GM12878 (cell line): ENCODE data around the gene TRAF3IP1. TPM values are rescaled to one million over a fixed set of nuclear protein-coding genes. Genes with fewer than 3 reads are reported as not detected.
A peak's percentile ranks its signal among the peaks of the same experiment; 100 is the strongest.

Experiments
- ATAC-seq: fragments of 200-7000 bp; cut with Tn5 transposase; 3 replicates; pipeline ENCODE4 v1.9.1; 2020; ENCODE audit warnings: mild to moderate bottlenecking, moderate library complexity
- BruUV-seq: library from RNA; stranded (reverse); fragments of 400-500 nt; replicated peaks from 2 replicates; lab custom pipeline; 2021; lab: Mats Ljungman, UMichigan
- CTCF ChIA-PET: fragments of 300-600 bp; sonication (Branson Sonifier 250); formaldehyde crosslinking; extraction: SDS; loops from one replicate; lab custom pipeline; 2021; ENCODE audit warnings: inconsistent platforms; lab: Yijun Ruan, JAX
- POLR2A ChIA-PET: fragments of 350-600 bp; formaldehyde crosslinking; extraction: SDS; loops from one replicate; lab custom pipeline; 2021; ENCODE audit warnings: inconsistent platforms; lab: Charles Lee
- RAD21 ChIA-PET: fragments of 300-600 bp; sonication (Branson Sonifier 250); formaldehyde crosslinking; loops from one replicate; lab custom pipeline; 2023; ENCODE audit warnings: antibody characterized with exemption; ENCODE audit not compliant: unreplicated experiment; lab: Charles Lee
- SMC1A ChIA-PET: fragments of 300-600 bp; sonication (Branson Sonifier 250); formaldehyde crosslinking; loops from one replicate; lab custom pipeline; 2023; ENCODE audit not compliant: unreplicated experiment, uncharacterized antibody; lab: Charles Lee
- DNase-seq: peaks from one replicate; pipeline ENCODE4 v3.0.0-alpha.2; 2011; ENCODE audit warnings: low read depth, low spot score
- FAIRE-seq: peaks from 3 replicates; lab custom pipeline; 2011; peaks lifted over from hg19 to GRCh38; lab: Jason Lieb, UNC
- H2AFZ ChIP-seq: 2 replicates; pipeline ENCODE4 v1.6.0; 2011; ENCODE audit warnings: low read depth, low read length, control low read depth; ENCODE audit not compliant: control insufficient read depth
- H3K27ac ChIP-seq: 2 replicates; pipeline ENCODE4 v1.5.1; 2011; ENCODE audit warnings: control low read depth; ENCODE audit not compliant: control insufficient read depth, insufficient read depth
- H3K27me3 ChIP-seq, 2 experiments: replicated peaks in 1 of 2; 2 replicates each; pipeline versions ENCODE4 v1.6.0 to v1.6.1; 2011; ENCODE audit warnings: low read length in 1 of 2; ENCODE audit not compliant: control insufficient read depth in 2 of 2, insufficient read depth in 2 of 2
- H3K36me3 ChIP-seq, 2 experiments: 2 replicates each; pipeline ENCODE4 v1.5.1; 2011; ENCODE audit warnings: low read length in 1 of 2; ENCODE audit not compliant: control insufficient read depth in 2 of 2, insufficient read depth in 2 of 2
- H3K4me1 ChIP-seq: 2 replicates; pipeline ENCODE4 v1.6.1; 2011; ENCODE audit warnings: mild to moderate bottlenecking, low read length, moderate library complexity, mixed read lengths; ENCODE audit not compliant: control insufficient read depth, insufficient read depth
- H3K4me2 ChIP-seq: 2 replicates; pipeline ENCODE4 v1.6.0; 2011; ENCODE audit warnings: control low read depth; ENCODE audit not compliant: control insufficient read depth, insufficient read depth
- H3K4me3 ChIP-seq: fragments of 200-600 bp; sonication (generic); 2 replicates; pipeline ENCODE4 v1.5.1; 2016
- H3K79me2 ChIP-seq: 2 replicates; pipeline ENCODE4 v1.6.0; 2011; ENCODE audit warnings: low read length; ENCODE audit not compliant: control insufficient read depth, insufficient read depth
- H3K9ac ChIP-seq: 2 replicates; pipeline ENCODE4 v1.8.0; 2011; ENCODE audit warnings: low read length, control low read depth, mixed read lengths; ENCODE audit not compliant: control insufficient read depth, insufficient read depth
- H3K9me3 ChIP-seq: replicated peaks from 3 replicates; pipeline ENCODE4 v1.5.1; 2011; ENCODE audit warnings: mild to moderate bottlenecking, low read length; ENCODE audit not compliant: control insufficient read depth, insufficient read depth
- H4K20me1 ChIP-seq: 2 replicates; pipeline ENCODE4 v1.6.0; 2011; ENCODE audit not compliant: control insufficient read depth, insufficient read depth
- BMI1 ChIP-seq: fragments of 450-650 bp; IDR thresholded peaks from 2 replicates; pipeline ENCODE4 v1.6.1; 2016; ENCODE audit warnings: mild to moderate bottlenecking, moderate library complexity, borderline replicate concordance
- BRCA1 ChIP-seq: IDR thresholded peaks from 2 replicates; pipeline ENCODE4 v1.6.1; 2011; ENCODE audit warnings: low read depth, low read length, improper control_type of control experiment
- CEBPB ChIP-seq, 2 experiments: fragments of 150-350 bp in 1 of 2; IDR thresholded peaks; 2 replicates each; pipeline ENCODE4 v1.6.1; 2012 to 2014; ENCODE audit warnings: low read depth in 2 of 2, low read length in 2 of 2, borderline replicate concordance in 1 of 2, inconsistent platforms in 1 of 2
- CHD2 ChIP-seq: IDR thresholded peaks from 2 replicates; pipeline ENCODE4 v1.6.1; 2011; ENCODE audit warnings: low read depth, low read length, improper control_type of control experiment, borderline replicate concordance
- CTCF ChIP-seq, 3 experiments: IDR thresholded peaks in 2 of 3; conservative IDR thresholded peaks in 1 of 3; 2 replicates each; pipeline ENCODE4 v1.5.1; 2011; ENCODE audit warnings: low read depth in 3 of 3, low read length in 3 of 3, mild to moderate bottlenecking in 3 of 3, control low read depth in 2 of 3, moderate library complexity in 2 of 3, inconsistent platforms in 1 of 3, mixed read lengths in 1 of 3; ENCODE audit not compliant: control insufficient read depth in 2 of 3, insufficient read depth in 1 of 3; ENCODE audit errors: extremely low read depth in 1 of 3
- DPF2 ChIP-seq: fragments of 450-650 bp; IDR thresholded peaks from 2 replicates; pipeline ENCODE4 v1.6.1; 2017; ENCODE audit warnings: mild to moderate bottlenecking
- EP300 ChIP-seq, 2 experiments: fragments of 150-350 bp in 1 of 2; IDR thresholded peaks; 2 replicates each; pipeline ENCODE4 v1.6.1; 2011 to 2012; ENCODE audit warnings: low read depth in 2 of 2, low read length in 2 of 2, borderline replicate concordance in 1 of 2, improper control_type of control experiment in 1 of 2, inconsistent platforms in 1 of 2; ENCODE audit not compliant: control insufficient read depth in 1 of 2
- GABPA ChIP-seq: IDR thresholded peaks from 2 replicates; pipeline ENCODE4 v1.6.1; 2014; ENCODE audit warnings: antibody characterized with exemption, low read depth, mild to moderate bottlenecking, inconsistent platforms
- HCFC1 ChIP-seq: fragments of 150-350 bp; IDR thresholded peaks from 2 replicates; pipeline ENCODE4 v1.6.1; 2014; ENCODE audit warnings: low read length
- HDAC2 ChIP-seq: fragments of 200-600 bp; sonication (generic); IDR thresholded peaks from 2 replicates; pipeline ENCODE4 v1.6.1; 2017
- MTA2 ChIP-seq: fragments of 450-650 bp; IDR thresholded peaks from 2 replicates; pipeline ENCODE4 v1.6.1; 2016; ENCODE audit warnings: low read depth, mild to moderate bottlenecking, moderate library complexity
- NBN ChIP-seq: fragments of 450-650 bp; IDR thresholded peaks from 2 replicates; pipeline ENCODE4 v1.6.1; 2016
- PBX3 ChIP-seq: IDR thresholded peaks from 2 replicates; pipeline ENCODE4 v1.6.1; 2011; ENCODE audit warnings: mild to moderate bottlenecking, low read depth, low read length, moderate library complexity; ENCODE audit not compliant: insufficient replicate concordance
- RAD51 ChIP-seq: fragments of 450-650 bp; IDR thresholded peaks from 2 replicates; pipeline ENCODE4 v1.6.1; 2016; ENCODE audit warnings: moderate library complexity, mild to moderate bottlenecking, inconsistent platforms
- RUNX3 ChIP-seq: IDR thresholded peaks from 2 replicates; pipeline ENCODE4 v1.6.1; 2012; ENCODE audit warnings: low read length, inconsistent platforms
- SPI1 ChIP-seq: IDR thresholded peaks from 2 replicates; pipeline ENCODE4 v1.6.1; 2011; ENCODE audit warnings: low read depth, mild to moderate bottlenecking, low read length, moderate library complexity, borderline replicate concordance; ENCODE audit not compliant: insufficient read depth
- USF2 ChIP-seq: IDR thresholded peaks from 2 replicates; pipeline ENCODE4 v1.6.1; 2011; ENCODE audit warnings: low read depth, low read length, improper control_type of control experiment, borderline replicate concordance
- ZNF622 ChIP-seq: fragments of 450-650 bp; IDR thresholded peaks from 2 replicates; pipeline ENCODE4 v1.6.1; 2017; ENCODE audit warnings: mild to moderate bottlenecking, inconsistent platforms
- ZZZ3 ChIP-seq: IDR thresholded peaks from 2 replicates; pipeline ENCODE4 v1.6.1; 2011; ENCODE audit warnings: low read depth; ENCODE audit not compliant: control insufficient read depth, insufficient read length
- WGBS: methylation state at CpG from one replicate; pipeline ENCODE4 v1.1.6; 2016; ENCODE audit warnings: low lambda C conversion rate; ENCODE audit not compliant: insufficient replicate concordance, insufficient coverage; ENCODE audit errors: missing lambda C conversion rate; 5-methylcytosine and 5-hydroxymethylcytosine counted together
- in situ Hi-C: fragments of 300-500 bp; cut with MboI; formaldehyde crosslinking; loops from 9 replicates; pipeline ENCODE4 v1.14.3; 2018; ENCODE audit warnings: mixed read lengths
- intact Hi-C: fragments of 100-400 bp; cut with micrococcal nuclease; formaldehyde crosslinking; loops from one replicate; pipeline ENCODE4 v1.14.2; 2022; ENCODE audit not compliant: unreplicated experiment
- polyA plus RNA-seq, 11 experiments: library from polyadenylated mRNA; depleted of rRNA in 4 of 11; unstranded in 6 of 11; stranded (reverse) in 5 of 11; fragments of >200 nt; fragmentation: Nextera tagmentation in 4 of 11; fragmentation: Illumina TruSeq in 1 of 11; extraction: Ambion mirVana in 4 of 11; extraction: Trizol in 1 of 11; gene quantifications; 1 replicate in 1 of 11; 2 replicates in 10 of 11; pipeline versions ENCODE4 v1.2.1 to v1.2.3, GENCODE V29; 2011 to 2016; ENCODE audit warnings: inconsistent platforms in 2 of 11, missing spikeins in 2 of 11, low read depth in 1 of 11
- total RNA-seq, 4 experiments: library from RNA; depleted of rRNA in 3 of 4; stranded (reverse); fragments of >200 nt in 3 of 4; fragmentation: Illumina TruSeq in 1 of 4; extraction: Trizol in 1 of 4; gene quantifications; 2 replicates each; pipeline versions ENCODE4 v1.2.1 to v1.2.3, GENCODE V29; 2013 to 2021

TRAF3IP1 gene
- total and polyA plus RNA-seq, 10 of the 15 experiments (the other 5 are each of a cell fraction or from before 2014, with no cell fraction given) = 1.6 to 7.5 (median 3.6) TPM

- Histone ChIP-seq H3K27ac (peak within 1 kb of the TSS; percentile 79), H3K4me1 (peaks cover 15% of the 10 kb centered on the region), H3K36me3 (no peaks in the 10 kb centered on the region; a peak in 1 of 4 replicates), H3K9ac (peak within 1 kb of the TSS; percentile 79), H3K9me3 (no peaks in the 10 kb centered on the region), H3K27me3 (no peaks in the 10 kb centered on the region), H3K4me2 (peak within 1 kb of the TSS; percentile 95), H3K4me3 (peak within 1 kb of the TSS; percentile 98), H3K79me2 (peaks cover 36% of the 10 kb centered on the region), H4K20me1 (no peaks in the 10 kb centered on the region; the same call in 1 of the 2 replicates), H2AFZ (peak within 1 kb of the TSS; percentile 90)
- SMC1A ChIA-PET = interaction anchor here (1.0 to 1.6 kb wide), 2 partner anchors 24 to 28 kb away, joined by 3 to 4 read pairs; no protein-coding TSS in a partner anchor
- ATAC-seq = peak; percentile 37
- CTCF ChIA-PET = interaction anchor here (1.0 to 5.0 kb wide), 2 partner anchors 9 to 24 kb away, joined by 4 to 27 read pairs; no protein-coding TSS in a partner anchor
- no peak for DNase-seq
- 2% methylated on average over 44 of the region's 65 CpGs for WGBS
- no TSS peak for BruUV-seq
- RAD21 ChIA-PET = interaction anchor here (0.5 kb wide), 1 partner anchor 18 kb away, joined by 3 read pairs; no protein-coding TSS in a partner anchor
- intact Hi-C loops (no loop called here), in situ Hi-C loops (no loop called here)
- no peak for FAIRE-seq
- POLR2A ChIA-PET = interaction anchor here (1.1 kb wide), 1 partner anchor 83 kb away, joined by 3 read pairs; no protein-coding TSS in a partner anchor
- TF ChIP-seq CEBPB (IDR thresholded peaks at IDR 0.05; ENCODE audit: borderline replicate concordance in 1 of 2, low read depth in 2 of 2, low read length in 2 of 2) (no peak), EP300 (IDR thresholded peaks at IDR 0.05; ENCODE audit: borderline replicate concordance in 1 of 2, control insufficient read depth in 1 of 2, low read depth in 2 of 2, low read length in 2 of 2) (no peak), USF2 (no peak), ZZZ3 (no peak), DPF2 (no peak), CTCF (IDR thresholded peaks at IDR 0.05 in 2 of 3, conservative IDR thresholded peaks at IDR 0.05 in 1 of 3; ENCODE audit: control insufficient read depth in 2 of 3, extremely low read depth in 1 of 3, insufficient read depth in 1 of 3, low read depth in 3 of 3, low read length in 3 of 3) (peak in 2 of 3 experiments; percentile 21 to 29; a peak in 2 of 6 replicates), PBX3 (no peak), SPI1 (no peak), HCFC1 (no peak; the same call in 1 of the 2 replicates), HDAC2 (no peak), GABPA (no peak), BMI1 (no peak), ZNF622 (no peak), RAD51 (no peak), MTA2 (no peak), CHD2 (no peak), BRCA1 (no peak), NBN (no peak), RUNX3 (peak; percentile 49)
These were observed 32.3 kb upstream of the TRAF3IP1 start, which contains the start of gene PER2 for GRCh38 chr2:238287737-238288649. TSS of gene PER2 (minus strand) at chr2:238288610. CDS start at chr2:238277936, 10,674 bp downstream.
